NCI-H146 treated with DMSO at 0.1 percent for 48 hours (cell line): ENCODE data around the gene ARHGEF19.
A peak's percentile ranks its signal among the peaks of the same experiment; 100 is the strongest.

Experiments
- DNase-seq: peaks from one replicate; lab custom pipeline; 2025; ENCODE audit not compliant: unreplicated experiment; lab: John Stamatoyannopoulos, UW

The ARHGEF19 gene

GRCh38 chr1:16244650-16245285 lies 32.3 kb upstream of the ARHGEF19 start:
- DNase-seq = no peak

DNA sequence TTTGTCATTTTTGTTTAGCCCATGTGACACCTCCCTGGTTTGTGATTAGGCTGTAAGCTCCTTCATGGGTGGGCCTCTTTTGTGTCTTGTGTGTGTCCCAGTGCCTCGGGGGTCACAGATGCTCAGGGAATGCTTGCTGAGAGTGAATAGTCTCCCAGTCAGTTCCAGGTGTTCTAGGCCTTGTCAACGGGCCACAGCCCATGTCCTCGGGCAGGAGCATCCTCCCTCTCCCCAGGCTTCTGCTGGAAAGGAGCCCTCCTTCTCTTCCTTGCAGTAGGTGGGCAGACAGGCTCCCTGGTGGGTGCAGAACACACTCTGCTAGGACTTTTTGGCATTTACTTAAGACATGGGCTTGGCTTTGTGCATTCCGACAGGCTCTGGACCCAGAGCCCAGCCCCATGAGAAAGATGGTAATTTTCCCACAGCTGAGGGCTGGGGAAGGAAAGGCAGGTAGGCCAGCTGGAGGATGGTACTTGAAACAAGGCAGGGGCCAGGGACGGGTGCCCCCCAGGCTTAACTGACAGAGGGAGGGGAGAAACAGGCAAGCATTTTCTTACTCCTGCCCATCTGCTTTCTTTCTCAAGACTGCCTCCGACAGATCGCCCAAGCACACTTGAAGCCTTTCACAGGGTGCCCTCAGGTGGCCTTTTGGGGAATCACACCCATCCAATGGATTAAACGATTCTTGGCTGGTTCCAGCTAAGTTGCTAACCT lies 31.6 kb upstream of the ARHGEF19 start:
- DNase-seq = peak; percentile 14

DNA sequence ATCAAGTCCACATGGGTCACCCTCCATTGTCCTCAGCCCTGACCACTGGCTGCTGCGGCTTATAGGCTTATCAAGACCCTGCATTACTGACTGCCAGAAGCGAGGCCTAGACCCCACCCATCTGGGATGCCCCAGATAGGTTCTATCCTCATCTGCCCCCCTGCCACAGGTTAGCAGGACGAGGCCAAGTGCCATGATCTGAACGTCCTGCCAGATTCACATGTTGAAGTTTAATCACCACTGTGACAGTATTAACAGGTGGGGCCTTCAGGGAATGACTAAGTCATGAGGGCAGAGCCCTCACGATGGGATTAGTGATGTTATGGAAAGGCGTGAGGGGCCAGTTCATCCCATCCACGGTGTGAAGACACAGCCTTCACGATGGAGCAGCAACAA lies 30.8 kb upstream of the ARHGEF19 start:
- no peak for DNase-seq

DNA sequence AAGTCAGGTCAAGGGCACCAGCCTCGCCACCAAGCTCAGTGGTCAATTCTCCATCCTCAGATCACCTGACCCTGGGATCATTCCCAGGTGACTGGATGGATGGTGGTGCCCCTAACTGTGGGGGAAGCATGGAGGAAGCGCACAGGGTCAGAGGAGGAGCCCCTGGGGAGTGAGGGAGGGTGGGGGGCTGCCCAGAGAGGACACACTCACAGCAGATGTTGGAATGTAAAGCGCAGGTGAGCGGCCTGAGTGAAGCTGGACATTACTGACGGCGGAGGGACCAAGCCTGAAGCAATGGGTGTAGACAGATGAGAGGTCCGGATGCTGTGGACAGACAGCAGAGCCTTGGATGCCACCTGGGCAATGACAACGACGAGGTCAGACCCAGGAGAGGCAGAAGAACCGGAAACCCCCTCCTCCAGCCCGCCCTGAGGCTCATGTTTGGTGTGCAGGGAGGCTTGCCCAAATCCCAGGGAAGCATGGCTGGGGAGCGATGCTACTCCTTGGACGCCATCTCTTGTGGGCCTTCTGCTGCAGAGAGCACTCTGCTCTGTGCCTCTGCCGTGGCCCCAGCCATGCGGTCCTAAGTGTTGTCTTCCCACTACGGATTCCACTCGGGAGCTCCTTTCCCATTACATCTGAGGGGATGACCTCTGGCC lies 30.2 kb upstream of the ARHGEF19 start:
- DNase-seq = no peak

DNA sequence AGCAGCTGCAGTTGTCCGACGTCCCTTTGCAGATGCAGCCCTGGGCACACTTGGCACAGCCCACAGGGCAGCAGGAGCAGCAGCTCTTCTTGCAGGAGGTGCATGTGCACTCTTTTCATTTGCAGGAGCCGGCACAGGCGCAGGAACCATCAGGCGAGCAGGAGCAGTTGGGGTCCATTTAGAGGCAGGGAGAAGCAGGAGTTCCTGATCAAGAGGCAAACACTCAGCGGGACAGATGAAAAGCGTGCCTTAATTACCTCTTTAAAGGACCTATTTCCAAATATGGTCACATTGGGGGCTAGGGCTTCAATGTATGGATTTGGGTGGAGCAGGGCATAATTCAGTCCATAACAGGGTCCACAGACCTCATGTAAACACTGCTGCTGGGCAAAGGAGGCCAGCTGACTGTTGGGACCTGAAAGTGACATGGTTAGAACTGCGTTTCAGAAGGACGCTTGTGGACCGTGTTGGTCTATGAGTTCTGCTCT lies 28.8 kb upstream of the ARHGEF19 start:
- no peak for DNase-seq

- DNase-seq = no peak
Measured at GRCh38 chr1:16239972-16240491, 27.6 kb upstream of the ARHGEF19 start.

DNA sequence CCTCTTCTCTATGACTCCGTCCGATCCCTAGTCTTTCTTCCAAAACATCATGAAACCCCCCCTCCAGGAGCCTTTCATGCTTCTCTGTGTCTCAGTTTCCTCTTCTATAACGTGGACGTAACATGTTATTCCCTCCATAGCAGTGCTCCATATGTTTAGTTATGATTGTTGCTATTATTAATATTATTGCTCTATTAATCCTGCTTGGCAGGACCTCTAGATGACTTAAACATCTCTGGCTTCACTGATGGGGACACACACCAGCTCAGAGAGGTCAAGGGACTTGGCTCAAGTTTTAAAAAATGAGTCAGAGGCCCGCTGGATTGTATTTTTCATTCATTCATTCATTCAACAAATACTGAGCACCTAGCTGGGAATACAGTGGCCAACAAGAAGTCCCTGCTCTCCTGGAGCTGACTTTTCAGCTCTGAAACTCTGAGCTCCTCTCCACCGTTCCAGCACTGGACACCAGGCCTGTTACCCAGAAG lies 24.9 kb upstream of the ARHGEF19 start:
- DNase-seq = no peak

DNA sequence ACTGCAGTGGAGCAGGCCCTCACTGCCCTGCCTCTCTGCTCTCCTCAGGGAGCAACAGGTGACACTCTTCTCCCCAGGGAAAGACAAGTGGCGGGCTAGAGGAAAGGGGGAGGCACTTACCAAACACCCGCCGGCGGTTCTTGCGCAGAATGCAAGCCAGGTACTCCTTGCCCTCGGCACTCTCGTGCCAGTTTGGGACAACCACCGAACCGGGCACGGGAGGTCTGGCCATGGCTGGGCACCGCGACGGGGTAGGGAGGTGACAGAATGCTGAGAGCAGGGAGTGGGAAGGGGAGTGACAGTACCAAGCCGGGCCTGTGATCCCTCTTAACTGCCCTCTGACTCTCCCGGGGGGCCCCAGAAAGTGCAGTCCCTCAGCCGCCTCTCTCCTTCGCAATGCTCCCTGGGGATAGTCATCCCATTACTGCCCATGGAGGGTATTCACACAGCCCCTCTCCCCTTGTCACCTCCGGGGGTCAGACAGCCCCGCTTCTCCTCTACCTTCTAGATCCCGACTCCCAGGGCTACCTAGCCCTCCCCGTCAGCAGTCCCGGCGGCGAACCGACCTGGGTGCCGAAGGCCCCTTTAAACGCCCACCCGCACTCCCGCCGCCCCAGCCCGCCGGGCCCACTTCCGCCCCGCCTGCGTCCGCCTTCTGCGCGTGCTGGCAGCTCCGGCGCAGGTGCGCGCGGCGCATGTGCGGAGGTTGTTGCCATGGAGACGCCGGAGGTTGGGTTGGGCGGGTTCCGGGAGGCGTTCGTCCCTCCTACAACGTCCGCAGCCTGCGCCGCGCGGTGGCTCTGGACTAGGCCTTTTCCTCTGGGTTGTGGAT lies 24.3 kb upstream of the ARHGEF19 start, which contains the start of gene CPLANE2:
Gene CPLANE2 (minus strand): TSS at position 673 of the 832 bp plus-strand sequence. CDS start 441 bp downstream, at position 232.
- peak; percentile 51 for DNase-seq

DNA sequence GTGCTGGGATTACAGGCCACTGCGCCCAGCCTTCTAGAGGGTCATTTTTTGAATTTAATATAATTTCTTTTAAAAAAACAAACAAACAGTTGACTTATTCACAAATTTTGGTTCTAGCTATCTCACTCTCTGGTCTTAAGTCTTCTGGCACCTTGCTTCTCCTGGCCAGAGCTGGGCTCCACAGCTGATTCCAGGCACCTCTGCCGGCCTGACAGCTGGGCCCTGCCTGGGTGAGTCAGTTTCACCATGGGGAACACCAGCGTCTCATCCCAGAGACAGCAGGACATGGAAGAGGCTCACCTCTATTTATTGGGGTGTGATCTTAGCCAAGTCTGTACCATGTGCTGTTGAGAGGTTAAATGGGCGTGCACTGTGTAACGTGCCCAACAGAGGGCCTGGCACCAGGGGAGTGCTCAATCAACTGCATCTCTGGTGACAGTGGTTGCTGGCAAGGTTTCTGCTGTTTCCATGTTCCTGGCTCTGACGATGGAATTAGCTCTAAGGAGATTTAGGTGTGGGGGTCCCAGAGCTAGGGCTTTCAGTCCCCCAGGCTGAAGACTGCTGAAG lies 23.6 kb upstream of the ARHGEF19 start:
- peak; percentile 21 for DNase-seq

GRCh38 chr1:16235347-16235746 lies 22.9 kb upstream of the ARHGEF19 start:
- DNase-seq = no peak

GRCh38 chr1:16233431-16233830 lies 21.0 kb upstream of the ARHGEF19 start:
- DNase-seq = no peak

DNA sequence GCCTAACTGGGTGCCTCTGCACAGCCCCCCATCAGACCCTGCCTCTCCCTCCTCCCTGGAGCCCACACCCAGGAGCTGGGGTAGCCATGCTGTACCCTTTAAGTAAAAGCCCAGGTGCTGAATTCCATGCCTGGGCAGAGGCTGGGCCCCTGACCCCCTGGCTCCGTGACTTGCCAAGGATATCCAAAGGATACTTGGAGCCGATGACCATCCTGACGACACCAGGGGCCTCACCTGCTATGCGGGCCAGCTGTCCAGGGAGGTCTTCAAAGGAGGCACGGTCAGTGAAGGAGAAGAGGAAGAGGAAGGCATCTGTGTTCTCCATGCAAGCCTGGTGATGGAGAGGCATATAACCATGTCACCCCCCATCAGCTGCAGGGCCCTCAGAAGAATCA lies 19.9 kb upstream of the ARHGEF19 start:
- no peak for DNase-seq

DNA sequence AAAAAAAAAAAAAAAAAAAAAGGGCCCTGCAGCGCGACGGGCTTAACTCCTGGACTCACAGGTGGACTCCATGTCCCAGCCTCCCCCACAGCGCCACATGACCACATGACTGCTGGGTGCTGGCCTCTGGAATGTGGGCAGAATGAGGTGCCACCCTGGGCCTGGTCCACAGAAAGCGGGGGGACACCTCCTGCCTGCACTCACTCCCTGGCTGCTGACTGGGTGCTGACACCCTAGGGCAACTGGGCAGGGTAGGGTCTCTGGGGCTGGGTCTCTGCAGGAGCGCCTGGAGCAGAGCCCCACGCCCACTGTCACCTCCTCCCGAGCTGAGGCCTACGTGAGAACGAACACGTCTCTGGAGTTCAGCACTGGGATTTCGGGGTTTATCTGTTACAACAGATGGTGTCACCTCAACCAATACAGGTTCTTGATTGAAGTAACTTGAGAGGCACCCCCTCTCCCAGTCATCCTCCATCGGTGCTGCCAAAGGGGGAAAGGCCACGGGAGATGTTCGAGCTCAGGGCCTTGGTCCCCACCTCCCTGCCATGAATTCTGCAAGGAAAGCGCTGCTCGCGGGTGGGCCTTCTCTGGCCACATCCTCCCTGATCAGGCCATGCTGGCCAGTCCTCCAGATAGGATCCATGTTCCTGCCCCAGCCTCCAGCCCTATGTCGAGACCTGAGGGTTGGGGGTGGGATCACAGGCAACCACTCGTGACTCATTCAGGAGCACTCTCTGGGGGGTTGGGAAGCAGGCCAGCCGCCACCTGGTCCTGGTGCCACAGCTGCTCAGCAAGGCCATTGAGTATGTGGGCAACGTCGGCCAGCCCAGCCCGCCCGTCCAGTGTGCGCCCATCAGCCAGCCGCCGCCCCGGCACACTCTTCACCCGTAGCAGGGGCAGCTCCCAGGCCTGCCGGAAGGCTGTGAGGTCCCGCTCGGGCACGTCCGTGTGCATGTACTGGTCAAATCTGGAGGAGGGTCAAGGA lies 19.2 kb upstream of the ARHGEF19 start:
- DNase-seq = no peak

DNA sequence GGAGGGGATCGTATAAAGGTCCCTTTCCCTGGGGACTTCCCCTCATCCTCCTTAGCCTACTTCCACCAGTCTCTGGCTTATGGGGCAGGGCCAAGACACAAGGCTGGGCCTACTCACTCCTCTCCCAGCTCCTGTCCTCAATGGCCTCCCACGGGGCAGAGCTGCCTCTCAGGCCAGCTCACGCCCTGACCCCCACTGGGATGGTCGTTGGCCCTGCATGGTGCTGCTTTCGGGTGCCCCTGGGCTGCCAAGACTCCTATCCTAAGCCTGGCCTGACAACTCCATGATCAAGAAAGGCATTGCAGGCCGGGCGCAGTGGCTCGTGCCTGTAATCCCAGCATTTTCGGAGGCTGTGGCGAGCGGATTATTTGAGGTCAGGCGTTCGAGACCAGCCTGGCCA lies 18.3 kb upstream of the ARHGEF19 start:
- DNase-seq = no peak

GRCh38 chr1:16229976-16230740 lies 17.7 kb upstream of the ARHGEF19 start:
- DNase-seq = no peak

GRCh38 chr1:16226490-16227179 lies 14.2 kb upstream of the ARHGEF19 start:
- no peak for DNase-seq

GRCh38 chr1:16226129-16226489 lies 13.7 kb upstream of the ARHGEF19 start:
- DNase-seq = no peak

- no peak for DNase-seq
Measured at GRCh38 chr1:16224472-16224871, 12.0 kb upstream of the ARHGEF19 start.
